Stimulated activated CD8-positive, alpha-beta memory T cell treated with anti-CD3 and anti-CD28 coated beads, Interleukin-7, amount 100 ng/mL, for 4 hours (primary cell): ENCODE measurements around the gene NOXA1.
"Not testable (repeated sequence)": the region's sequence is repeated elsewhere in the genome, so short reads cannot be mapped to it uniquely, and the experiment has no call there.

Source experiments
- DNase-seq, 2 donors: peaks; one replicate each; pipeline ENCODE4 v3.0.0-alpha.2; 2020; ENCODE audit warnings: low read depth in 2 of 2

NOXA1 gene

GRCh38 chr9:137406085-137406760 is 17.0 kb upstream of the NOXA1 start:
- no peak for DNase-seq

- DNase-seq: peak; percentile 9 to 57
Observed at GRCh38 chr9:137406876-137407589, 16.2 kb upstream of the NOXA1 start.

- no peak for DNase-seq
Observed at GRCh38 chr9:137407590-137408300, 15.4 kb upstream of the NOXA1 start.

- DNase-seq: no peak
Observed at GRCh38 chr9:137408651-137409405, 14.4 kb upstream of the NOXA1 start.

GRCh38 chr9:137409515-137409914 is 13.7 kb upstream of the NOXA1 start:
- no peak for DNase-seq

GRCh38 chr9:137410236-137410890 is 12.8 kb upstream of the NOXA1 start:
- DNase-seq: not testable (repeated sequence)

GRCh38 chr9:137410891-137411249 is 12.3 kb upstream of the NOXA1 start:
- no peak for DNase-seq

- DNase-seq: no peak
Observed at GRCh38 chr9:137411260-137411644, 11.9 kb upstream of the NOXA1 start.

- peak; percentile 8 to 47 for DNase-seq
Observed at GRCh38 chr9:137411645-137412380, 11.4 kb upstream of the NOXA1 start.

- no peak for DNase-seq
Observed at GRCh38 chr9:137412431-137412830, 10.8 kb upstream of the NOXA1 start.

- DNase-seq: no peak
Observed at GRCh38 chr9:137415451-137415850, 7.7 kb upstream of the NOXA1 start.

GRCh38 chr9:137416006-137416562 is 7.1 kb upstream of the NOXA1 start:
- DNase-seq: no peak

GRCh38 chr9:137416563-137417151 is 6.5 kb upstream of the NOXA1 start:
- no peak for DNase-seq

- no peak for DNase-seq
Observed at GRCh38 chr9:137417161-137418021, 5.8 kb upstream of the NOXA1 start.

- no peak for DNase-seq
Observed at GRCh38 chr9:137421838-137422603, 1.2 kb upstream of the NOXA1 start.

GRCh38 chr9:137423514-137424291 is 510 bp downstream of the NOXA1 start:
- DNase-seq: no peak

GRCh38 chr9:137426018-137426681 is 3.0 kb downstream of the NOXA1 start:
- no peak for DNase-seq
